Trophoblast cell (in vitro differentiated cells and primary cell): Measurements from ENCODE around the gene ZNF337.

Experiments used
- DNase-seq, 2 donors: peaks; one replicate each; pipeline ENCODE4 v3.0.0-alpha.2; 2016
- H2AFZ ChIP-seq: 2 replicates; pipeline ENCODE4 v1.6.1; 2013; ENCODE audit warnings: low read length, moderate library complexity, mild to moderate bottlenecking; ENCODE audit not compliant: insufficient read depth, poor library complexity
- H2AK5ac ChIP-seq: 2 replicates; pipeline ENCODE4 v1.6.1; 2013; ENCODE audit warnings: mild to moderate bottlenecking, low read length
- H2BK120ac ChIP-seq: 2 replicates; pipeline ENCODE4 v1.6.1; 2013; ENCODE audit warnings: low read length, mild to moderate bottlenecking, moderate library complexity; ENCODE audit not compliant: insufficient read depth, poor library complexity
- H2BK12ac ChIP-seq: 2 replicates; pipeline ENCODE4 v1.6.1; 2013; ENCODE audit warnings: mild to moderate bottlenecking, low read length, moderate library complexity
- H2BK5ac ChIP-seq: 2 replicates; pipeline ENCODE4 v1.6.1; 2013; ENCODE audit warnings: low read length, low read depth, moderate library complexity, mild to moderate bottlenecking; ENCODE audit not compliant: poor library complexity
- H3K14ac ChIP-seq: 2 replicates; pipeline ENCODE4 v1.6.1; 2013; ENCODE audit warnings: mild to moderate bottlenecking, low read length
- H3K18ac ChIP-seq: 2 replicates; pipeline ENCODE4 v1.6.1; 2013; ENCODE audit warnings: mild to moderate bottlenecking, low read length
- H3K23ac ChIP-seq: 2 replicates; pipeline ENCODE4 v1.6.1; 2013; ENCODE audit warnings: low read length
- H3K27ac ChIP-seq: 2 replicates; pipeline ENCODE4 v1.5.1; 2013; ENCODE audit warnings: low read depth, mild to moderate bottlenecking, inconsistent platforms, low read length, moderate library complexity
- H3K27me3 ChIP-seq: 2 replicates; pipeline ENCODE4 v1.6.1; 2013; ENCODE audit warnings: inconsistent platforms, mild to moderate bottlenecking, low read length, moderate library complexity; ENCODE audit not compliant: insufficient read depth
- H3K36me3 ChIP-seq, 2 experiments: 1 replicate in 1 of 2; 2 replicates in 1 of 2; pipeline ENCODE4 v1.6.1; 2013; ENCODE audit warnings: low read length in 2 of 2, mild to moderate bottlenecking in 2 of 2, moderate library complexity in 1 of 2; ENCODE audit not compliant: insufficient read depth in 2 of 2, control insufficient read depth in 1 of 2
- H3K4ac ChIP-seq: 2 replicates; pipeline ENCODE4 v1.6.1; 2013; ENCODE audit warnings: low read depth, mild to moderate bottlenecking, low read length, moderate library complexity
- H3K4me1 ChIP-seq, 2 experiments: 1 replicate in 1 of 2; 2 replicates in 1 of 2; pipeline ENCODE4 v1.6.1; 2013; ENCODE audit warnings: low read length in 2 of 2, mild to moderate bottlenecking in 2 of 2, moderate library complexity in 1 of 2; ENCODE audit not compliant: insufficient read depth in 2 of 2, control insufficient read depth in 1 of 2
- H3K4me2 ChIP-seq: 2 replicates; pipeline ENCODE4 v1.6.1; 2013; ENCODE audit warnings: inconsistent platforms, mild to moderate bottlenecking, low read length, moderate library complexity
- H3K4me3 ChIP-seq: 2 replicates; pipeline ENCODE4 v1.5.1; 2013; ENCODE audit warnings: mild to moderate bottlenecking, low read depth, low read length, inconsistent platforms
- H3K79me1 ChIP-seq: one replicate; pipeline ENCODE4 v1.6.1; 2013; ENCODE audit warnings: low read length
- H3K79me2 ChIP-seq: 2 replicates; pipeline ENCODE4 v1.6.1; 2013; ENCODE audit warnings: low read length, mild to moderate bottlenecking; ENCODE audit not compliant: control insufficient read depth, insufficient read depth, poor library complexity
- H3K9ac ChIP-seq: 2 replicates; pipeline ENCODE4 v1.6.1; 2013; ENCODE audit warnings: mild to moderate bottlenecking, low read length
- H3K9me3 ChIP-seq: 2 replicates; pipeline ENCODE4 v1.6.1; 2013; ENCODE audit warnings: low read depth, mild to moderate bottlenecking, control low read depth, inconsistent platforms, low read length; ENCODE audit not compliant: insufficient read depth
- H4K12ac ChIP-seq: 2 replicates; pipeline ENCODE4 v1.6.1; 2013; ENCODE audit warnings: low read depth, mild to moderate bottlenecking, low read length, moderate library complexity
- H4K8ac ChIP-seq: 2 replicates; pipeline ENCODE4 v1.6.1; 2013; ENCODE audit warnings: low read depth, mild to moderate bottlenecking, low read length, moderate library complexity
- H4K91ac ChIP-seq: one replicate; pipeline ENCODE4 v1.6.1; 2013; ENCODE audit warnings: low read depth, mild to moderate bottlenecking, low read length, moderate library complexity
- WGBS: extraction: QIAGEN DNeasy Blood & Tissue Kit; methylation state at CpG from one replicate; pipeline ENCODE4 v1.1.7; 2013; ENCODE audit warnings: missing lambda C conversion rate; ENCODE audit not compliant: insufficient read length, insufficient coverage; ENCODE audit errors: extremely low coverage; 5-methylcytosine and 5-hydroxymethylcytosine counted together

Gene ZNF337

DNA sequence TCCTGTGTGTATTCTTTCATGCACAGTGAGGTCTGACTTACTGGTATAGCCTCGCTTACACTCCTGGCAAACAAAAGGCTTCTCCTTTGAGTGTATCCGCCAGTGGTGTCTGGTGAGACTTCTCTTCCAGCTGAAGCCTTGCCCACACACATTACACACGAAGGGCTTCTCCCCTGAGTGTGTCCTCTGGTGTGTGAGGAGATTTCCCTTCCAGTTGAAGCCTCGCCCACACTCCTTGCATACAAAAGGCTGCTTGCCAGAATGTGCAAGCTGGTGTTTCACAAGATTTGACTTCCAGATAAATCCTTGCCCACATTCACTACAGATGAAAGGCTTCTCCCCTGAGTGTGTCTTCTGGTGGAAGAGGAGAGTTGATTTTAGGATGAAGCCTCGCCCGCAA, 21.5 kb downstream of the ZNF337 start:
- no peak overlapping the region for H3K14ac ChIP-seq
- no peak overlapping the region for H3K23ac ChIP-seq
- no peak overlapping the region for H3K4ac ChIP-seq
- H2BK120ac ChIP-seq = no peak overlapping the region
- no peak overlapping the region for H2AK5ac ChIP-seq
- H4K8ac ChIP-seq = no peak overlapping the region
- H3K79me1 ChIP-seq = no peaks in the 10 kb centered on the region
- no peaks in the 10 kb centered on the region for H3K27me3 ChIP-seq
- no peaks in the 10 kb centered on the region for H3K9me3 ChIP-seq
- H3K79me2 ChIP-seq = no peaks in the 10 kb centered on the region
- H2BK12ac ChIP-seq = no peak overlapping the region
- H2BK5ac ChIP-seq = no peak overlapping the region
- H3K4me2 ChIP-seq = no peak overlapping the region
- H3K18ac ChIP-seq = no peak overlapping the region
- no peak for DNase-seq
- WGBS = no CpG with 5 or more reads among the region's 6 CpGs
- H4K12ac ChIP-seq = no peak overlapping the region
- H3K4me3 ChIP-seq = no peak overlapping the region
- H3K4me1 ChIP-seq = peaks cover 0 to 1% of the 10 kb centered on the region in 2 experiments
- H3K27ac ChIP-seq = no peak overlapping the region
- no peak overlapping the region for H2AFZ ChIP-seq
- no peak overlapping the region for H4K91ac ChIP-seq
- peaks cover 15 to 35% of the 10 kb centered on the region in 2 experiments for H3K36me3 ChIP-seq
- H3K9ac ChIP-seq = no peak overlapping the region

DNA sequence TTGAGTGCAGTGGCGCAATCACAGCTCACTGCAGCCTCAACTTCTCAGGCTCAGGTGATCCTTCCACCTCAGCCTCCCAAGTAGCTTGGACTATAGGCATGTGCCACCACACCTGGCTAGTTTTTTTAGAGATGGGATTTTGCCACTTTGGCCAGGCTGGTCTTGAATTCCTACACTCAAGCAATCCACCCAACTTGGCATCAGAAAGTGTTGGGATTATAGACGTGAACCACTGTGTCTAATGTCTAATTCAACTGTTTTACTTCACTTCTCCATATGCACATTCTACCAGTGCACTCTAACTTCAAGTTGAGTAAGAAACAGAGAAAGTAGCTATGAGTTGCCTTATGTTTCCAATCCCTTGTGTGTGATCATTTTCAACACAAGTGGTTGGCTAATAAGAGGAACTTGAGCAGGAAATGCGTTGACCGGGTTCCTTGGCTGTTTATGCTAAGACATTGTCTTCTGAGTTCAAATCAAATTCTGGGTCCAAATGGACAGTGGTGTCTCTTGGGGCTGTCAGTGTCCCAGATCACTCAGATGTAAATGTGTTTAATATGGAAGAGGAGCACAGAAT, 23.9 kb downstream of the ZNF337 start:
- no peaks in the 10 kb centered on the region for H3K9me3 ChIP-seq
- no peak overlapping the region for H4K91ac ChIP-seq
- no CpG with 5 or more reads among the region's 4 CpGs for WGBS
- H3K27ac ChIP-seq = no peak overlapping the region
- H2BK5ac ChIP-seq = no peak overlapping the region
- H2BK120ac ChIP-seq = no peak overlapping the region
- no peak for DNase-seq
- no peak overlapping the region for H4K8ac ChIP-seq
- no peaks in the 10 kb centered on the region for H3K27me3 ChIP-seq
- H4K12ac ChIP-seq = no peak overlapping the region
- no peak overlapping the region for H2AFZ ChIP-seq
- H3K9ac ChIP-seq = no peak overlapping the region
- no peak overlapping the region for H3K14ac ChIP-seq
- no peak overlapping the region for H3K4me3 ChIP-seq
- H2AK5ac ChIP-seq = no peak overlapping the region
- H3K4me1 ChIP-seq = peaks cover 1 to 2% of the 10 kb centered on the region in 2 experiments
- H3K18ac ChIP-seq = no peak overlapping the region
- H3K4me2 ChIP-seq = no peak overlapping the region
- H3K79me1 ChIP-seq = no peaks in the 10 kb centered on the region
- H3K79me2 ChIP-seq = no peaks in the 10 kb centered on the region
- no peak overlapping the region for H3K4ac ChIP-seq
- peaks cover 12 to 32% of the 10 kb centered on the region in 2 experiments for H3K36me3 ChIP-seq
- H3K23ac ChIP-seq = no peak overlapping the region
- H2BK12ac ChIP-seq = no peak overlapping the region

DNA sequence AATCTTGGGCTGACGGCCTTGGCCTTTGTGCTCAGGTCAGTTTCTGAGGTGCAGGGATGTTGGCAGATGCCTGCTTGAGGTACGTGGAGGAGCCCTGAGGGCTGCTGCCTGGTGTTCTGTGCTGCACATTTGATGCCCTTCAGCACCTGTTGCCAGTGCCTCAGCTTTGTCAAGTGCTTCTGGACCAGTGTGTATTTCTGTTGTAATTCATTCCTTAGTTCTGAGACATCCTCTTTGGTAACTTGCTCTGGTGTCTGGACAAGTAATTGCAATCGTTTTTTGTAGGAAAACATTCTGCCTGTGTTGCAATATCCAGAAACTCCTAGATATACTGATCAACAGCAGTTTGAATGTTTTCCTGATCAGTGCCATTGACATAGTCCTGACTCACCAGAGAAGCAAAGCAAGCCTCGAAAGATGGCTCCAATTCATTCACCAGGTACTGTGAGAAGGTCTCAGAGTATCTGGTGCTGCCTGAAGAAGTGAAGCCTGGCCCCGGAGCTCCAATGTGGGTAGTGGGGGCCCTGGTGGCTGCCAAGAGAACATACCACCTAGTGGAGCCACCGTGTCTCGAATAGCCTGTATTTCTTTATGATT, 26.7 kb downstream of the ZNF337 start:
- DNase-seq = peak; percentile 34 to 86
- Histone ChIP-seq H2BK120ac (no peak overlapping the region), H3K18ac (no peak overlapping the region), H4K91ac (no peak overlapping the region), H3K4ac (no peak overlapping the region), H3K9me3 (no peaks in the 10 kb centered on the region), H3K79me1 (no peaks in the 10 kb centered on the region), H3K36me3 (peaks cover 0 to 13% of the 10 kb centered on the region in 2 experiments), H2BK5ac (no peak overlapping the region), H2BK12ac (no peak overlapping the region), H4K8ac (no peak overlapping the region), H3K14ac (no peak overlapping the region), H3K27ac (no peak overlapping the region), H3K79me2 (no peaks in the 10 kb centered on the region), H3K9ac (no peak overlapping the region), H4K12ac (no peak overlapping the region), H2AK5ac (no peak overlapping the region), H2AFZ (no peak overlapping the region), H3K4me1 (peaks cover 1 to 2% of the 10 kb centered on the region in 2 experiments), H3K4me2 (no peak overlapping the region), H3K27me3 (no peaks in the 10 kb centered on the region), H3K23ac (no peak overlapping the region), H3K4me3 (no peak overlapping the region)
- no CpG with 5 or more reads among the region's 7 CpGs for WGBS

DNA sequence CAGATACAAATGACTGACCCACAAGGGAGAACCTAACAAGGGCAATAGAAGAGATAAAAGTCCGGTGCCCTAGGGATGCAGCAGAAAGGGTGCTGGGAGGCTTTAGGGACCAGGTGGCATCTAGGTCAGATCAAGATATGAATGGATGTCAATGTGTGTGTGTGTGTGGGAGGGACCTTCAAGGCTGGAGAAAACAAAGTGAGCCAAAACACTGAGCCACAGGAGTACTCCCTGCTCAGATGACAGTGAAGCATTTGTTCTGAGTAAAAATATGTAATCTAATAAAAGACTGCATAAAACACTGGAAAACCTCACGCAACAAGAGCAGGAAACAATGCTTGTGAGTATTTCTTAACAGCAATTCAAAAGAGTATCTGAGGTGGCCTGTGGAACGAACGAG, 28.2 kb downstream of the ZNF337 start:
- no peak overlapping the region for H2AFZ ChIP-seq
- H3K18ac ChIP-seq = no peak overlapping the region
- no peak overlapping the region for H4K8ac ChIP-seq
- DNase-seq = no peak
- no peak overlapping the region for H2BK12ac ChIP-seq
- H3K4me2 ChIP-seq = no peak overlapping the region
- no peaks in the 10 kb centered on the region for H3K9me3 ChIP-seq
- H3K79me1 ChIP-seq = no peaks in the 10 kb centered on the region
- H4K91ac ChIP-seq = no peak overlapping the region
- peaks cover 1 to 2% of the 10 kb centered on the region in 2 experiments for H3K4me1 ChIP-seq
- no peak overlapping the region for H3K27ac ChIP-seq
- no peak overlapping the region for H4K12ac ChIP-seq
- H2BK5ac ChIP-seq = no peak overlapping the region
- no peak overlapping the region for H3K9ac ChIP-seq
- no peak overlapping the region for H3K4me3 ChIP-seq
- H3K36me3 ChIP-seq = peaks cover 0 to 3% of the 10 kb centered on the region in 2 experiments
- no peak overlapping the region for H2BK120ac ChIP-seq
- no peaks in the 10 kb centered on the region for H3K27me3 ChIP-seq
- no peak overlapping the region for H2AK5ac ChIP-seq
- H3K14ac ChIP-seq = no peak overlapping the region
- WGBS = no CpG with 5 or more reads among the region's 4 CpGs
- H3K79me2 ChIP-seq = no peaks in the 10 kb centered on the region
- H3K23ac ChIP-seq = no peak overlapping the region
- no peak overlapping the region for H3K4ac ChIP-seq
